A673 (cell line): ENCODE results near the gene PLEKHA6.

Experiments used
- EZH2 ChIP-seq: fragments of 200-600 bp; sonication (generic); IDR thresholded peaks from 2 replicates; pipeline ENCODE4 v1.6.1; 2017; ENCODE audit warnings: borderline replicate concordance, low read depth, mild to moderate bottlenecking, mixed read lengths, antibody characterized with exemption, low read length; ENCODE audit not compliant: poor library complexity, severe bottlenecking
- TF ChIP-seq, protein P1 (sequence below): fragments of 300-800, 200-600 bp; sonication (generic); conservative IDR thresholded peaks from 2 replicates; pipeline ENCODE4 v1.5.1; 2017; ENCODE audit warnings: low read depth, mild to moderate bottlenecking, antibody characterized with exemption, low read length, moderate library complexity, mixed read lengths

DNA sequence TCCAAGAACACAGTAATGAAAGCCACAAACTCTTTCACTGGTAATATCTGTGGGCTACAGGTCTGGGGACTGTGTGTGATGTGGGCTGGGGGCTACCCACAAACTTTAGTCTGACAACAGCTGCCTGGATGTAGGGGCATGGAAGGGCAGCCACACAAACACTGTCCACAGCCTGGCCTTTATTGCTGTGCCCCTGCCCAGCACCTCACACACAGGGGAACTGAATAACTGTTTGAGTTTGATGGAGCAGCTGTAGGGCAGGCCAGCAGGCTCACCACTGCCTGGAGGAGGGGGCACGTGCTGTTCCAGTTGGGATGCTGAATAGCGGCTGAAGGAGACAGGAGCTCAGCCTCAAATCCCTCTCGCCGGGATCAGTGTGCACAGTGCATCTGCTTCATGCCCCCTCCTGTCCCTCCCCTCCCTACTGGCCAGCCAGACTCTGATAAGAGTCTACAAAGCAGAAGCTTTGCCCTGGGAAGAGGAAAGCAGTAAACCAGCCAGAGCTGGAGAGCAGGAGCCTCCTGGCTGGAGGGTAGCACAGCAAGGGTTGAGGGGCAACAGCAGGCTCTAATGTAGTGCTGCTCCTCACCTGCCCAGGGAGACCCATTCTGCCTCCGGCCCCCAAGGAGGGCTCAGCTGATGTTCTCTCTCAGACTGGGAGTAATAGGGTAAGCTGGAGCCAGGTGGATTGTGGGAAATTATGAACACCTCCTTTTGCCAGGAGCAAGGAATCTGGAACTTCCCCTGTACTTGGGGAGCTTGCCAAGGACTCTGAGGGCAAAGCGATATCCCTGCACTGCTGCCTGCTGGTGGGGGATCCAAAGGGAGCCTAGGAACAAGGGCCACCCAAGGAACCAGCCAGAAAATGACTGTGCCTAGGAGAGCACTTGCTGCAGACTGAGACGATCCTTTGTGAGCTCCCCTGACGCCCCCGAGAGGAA, 75.7 kb downstream of the PLEKHA6 start:
- TF ChIP-seq, protein P1, sequence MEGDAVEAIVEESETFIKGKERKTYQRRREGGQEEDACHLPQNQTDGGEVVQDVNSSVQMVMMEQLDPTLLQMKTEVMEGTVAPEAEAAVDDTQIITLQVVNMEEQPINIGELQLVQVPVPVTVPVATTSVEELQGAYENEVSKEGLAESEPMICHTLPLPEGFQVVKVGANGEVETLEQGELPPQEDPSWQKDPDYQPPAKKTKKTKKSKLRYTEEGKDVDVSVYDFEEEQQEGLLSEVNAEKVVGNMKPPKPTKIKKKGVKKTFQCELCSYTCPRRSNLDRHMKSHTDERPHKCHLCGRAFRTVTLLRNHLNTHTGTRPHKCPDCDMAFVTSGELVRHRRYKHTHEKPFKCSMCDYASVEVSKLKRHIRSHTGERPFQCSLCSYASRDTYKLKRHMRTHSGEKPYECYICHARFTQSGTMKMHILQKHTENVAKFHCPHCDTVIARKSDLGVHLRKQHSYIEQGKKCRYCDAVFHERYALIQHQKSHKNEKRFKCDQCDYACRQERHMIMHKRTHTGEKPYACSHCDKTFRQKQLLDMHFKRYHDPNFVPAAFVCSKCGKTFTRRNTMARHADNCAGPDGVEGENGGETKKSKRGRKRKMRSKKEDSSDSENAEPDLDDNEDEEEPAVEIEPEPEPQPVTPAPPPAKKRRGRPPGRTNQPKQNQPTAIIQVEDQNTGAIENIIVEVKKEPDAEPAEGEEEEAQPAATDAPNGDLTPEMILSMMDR, result no peak
- TF ChIP-seq EZH2, result no peak
